K562 (cell line): ENCODE results near the gene MBNL1.

Experiments
- ARNT ChIP-seq, 2 experiments: fragments of 450-650 bp; IDR thresholded peaks; 2 replicates each; pipeline ENCODE4 v1.6.1; 2016; ENCODE audit warnings: mild to moderate bottlenecking in 1 of 2
- CBFB ChIP-seq: sonication (generic); formaldehyde crosslinking; IDR thresholded peaks from 2 replicates; pipeline ENCODE4 v1.4.0; 2020; ENCODE audit warnings: mild to moderate bottlenecking, missing genetic modification reagents
- FOXM1 ChIP-seq, 2 experiments: fragments of 450-650 bp in 1 of 2; sonication (generic) in 1 of 2; formaldehyde crosslinking in 1 of 2; IDR thresholded peaks; 2 replicates each; pipeline versions ENCODE4 v1.6.1 to v1.9.0; 2017 to 2022; ENCODE audit warnings: low read depth in 2 of 2, mild to moderate bottlenecking in 2 of 2, missing genetic modification reagents in 1 of 2, moderate library complexity in 1 of 2
- GTF2F1 ChIP-seq: IDR thresholded peaks from 2 replicates; pipeline ENCODE4 v1.6.1; 2011; ENCODE audit warnings: low read depth, low read length, improper control_type of control experiment
- NFIC ChIP-seq: fragments of 450-650 bp; IDR thresholded peaks from 2 replicates; pipeline ENCODE4 v1.6.1; 2017; ENCODE audit warnings: mild to moderate bottlenecking, inconsistent platforms
- PCBP1 ChIP-seq: fragments of 200-400 bp; formaldehyde crosslinking; IDR thresholded peaks from 2 replicates; pipeline ENCODE4 v1.6.1; 2018; ENCODE audit warnings: mild to moderate bottlenecking, low read depth, low read length; ENCODE audit not compliant: poor library complexity, severe bottlenecking
- POLR2A ChIP-seq: fragments of 450-650 bp; conservative IDR thresholded peaks from 2 replicates; pipeline ENCODE4 v1.6.1; 2016
- RB1 ChIP-seq: fragments of 450-650 bp; IDR thresholded peaks from 2 replicates; pipeline ENCODE4 v1.6.1; 2017; ENCODE audit warnings: low read depth, mild to moderate bottlenecking
- SIN3B ChIP-seq: fragments of 450-650 bp; IDR thresholded peaks from 2 replicates; pipeline ENCODE4 v1.6.1; 2017; ENCODE audit warnings: low read depth, mild to moderate bottlenecking, moderate library complexity
- SMARCA4 ChIP-seq: fragments of 450-650 bp; IDR thresholded peaks from 2 replicates; pipeline ENCODE4 v1.6.1; 2016
- SREBF2 ChIP-seq: sonication (generic); formaldehyde crosslinking; IDR thresholded peaks from 2 replicates; pipeline ENCODE4 v1.4.0; 2020; ENCODE audit warnings: mild to moderate bottlenecking, missing genetic modification reagents
- TF ChIP-seq, protein P1 (sequence below), 2 experiments: IDR thresholded peaks; 2 replicates each; pipeline ENCODE4 v1.6.1; 2011; ENCODE audit warnings: borderline replicate concordance in 1 of 2, control low read depth in 1 of 2, low read depth in 1 of 2, low read length in 1 of 2, mild to moderate bottlenecking in 1 of 2, mixed read lengths in 1 of 2, moderate library complexity in 1 of 2; ENCODE audit not compliant: insufficient read depth in 1 of 2, insufficient read length in 1 of 2, poor library complexity in 1 of 2, severe bottlenecking in 1 of 2; ENCODE audit errors: extremely low read depth in 1 of 2
- TF ChIP-seq, protein P2 (sequence below), 3 experiments: IDR thresholded peaks in 2 of 3; conservative IDR thresholded peaks in 1 of 3; 2 replicates each; pipeline ENCODE4 v1.5.1; 2011 to 2012; ENCODE audit warnings: low read length in 3 of 3, mild to moderate bottlenecking in 3 of 3, control low read depth in 2 of 3, improper control_type of control experiment in 1 of 3, inconsistent platforms in 1 of 3, low read depth in 1 of 3, mixed read lengths in 1 of 3, moderate library complexity in 1 of 3; ENCODE audit not compliant: insufficient read depth in 2 of 3
- TF ChIP-seq, protein P3 (sequence below): sonication (generic); formaldehyde crosslinking; IDR thresholded peaks from 2 replicates; pipeline ENCODE4 v1.8.0; 2022; ENCODE audit warnings: missing genetic modification reagents, mild to moderate bottlenecking, borderline replicate concordance

DNA sequence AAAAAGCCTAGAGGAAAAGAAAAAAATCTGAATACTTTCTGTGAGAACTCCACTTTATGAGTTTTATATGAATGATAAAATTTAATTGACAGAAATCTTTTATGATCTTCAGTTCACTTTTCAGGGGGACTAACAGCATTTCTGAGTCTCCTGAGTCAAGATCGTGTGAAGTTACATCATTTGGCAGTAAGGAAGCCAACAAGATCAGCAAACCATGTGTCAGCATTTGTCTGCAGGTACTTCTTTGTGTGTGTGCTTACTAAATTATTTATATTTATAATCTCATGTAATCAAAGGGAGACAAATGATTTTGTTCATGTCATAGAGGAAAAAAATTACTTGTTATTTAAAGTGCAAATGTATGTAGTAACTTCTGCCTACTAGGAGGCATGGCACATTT lies 217.6 kb downstream of the MBNL1 start:
- no peak for TF ChIP-seq POLR2A
- TF ChIP-seq PCBP1: no peak
- TF ChIP-seq GTF2F1: no peak
- no peak for TF ChIP-seq RB1
- no peak for TF ChIP-seq CBFB
- TF ChIP-seq SMARCA4: no peak
- TF ChIP-seq SIN3B: no peak
- TF ChIP-seq, protein P1, sequence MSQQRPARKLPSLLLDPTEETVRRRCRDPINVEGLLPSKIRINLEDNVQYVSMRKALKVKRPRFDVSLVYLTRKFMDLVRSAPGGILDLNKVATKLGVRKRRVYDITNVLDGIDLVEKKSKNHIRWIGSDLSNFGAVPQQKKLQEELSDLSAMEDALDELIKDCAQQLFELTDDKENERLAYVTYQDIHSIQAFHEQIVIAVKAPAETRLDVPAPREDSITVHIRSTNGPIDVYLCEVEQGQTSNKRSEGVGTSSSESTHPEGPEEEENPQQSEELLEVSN (IDR thresholded peaks at IDR 0.05; ENCODE audit: borderline replicate concordance in 1 of 2, extremely low read depth in 1 of 2, insufficient read depth in 1 of 2, insufficient read length in 1 of 2, low read depth in 1 of 2, low read length in 1 of 2, poor library complexity in 1 of 2, severe bottlenecking in 1 of 2): no peak
- no peak for TF ChIP-seq NFIC
- TF ChIP-seq SREBF2 (CRISPR knock-in tag): no peak
- TF ChIP-seq, protein P2, sequence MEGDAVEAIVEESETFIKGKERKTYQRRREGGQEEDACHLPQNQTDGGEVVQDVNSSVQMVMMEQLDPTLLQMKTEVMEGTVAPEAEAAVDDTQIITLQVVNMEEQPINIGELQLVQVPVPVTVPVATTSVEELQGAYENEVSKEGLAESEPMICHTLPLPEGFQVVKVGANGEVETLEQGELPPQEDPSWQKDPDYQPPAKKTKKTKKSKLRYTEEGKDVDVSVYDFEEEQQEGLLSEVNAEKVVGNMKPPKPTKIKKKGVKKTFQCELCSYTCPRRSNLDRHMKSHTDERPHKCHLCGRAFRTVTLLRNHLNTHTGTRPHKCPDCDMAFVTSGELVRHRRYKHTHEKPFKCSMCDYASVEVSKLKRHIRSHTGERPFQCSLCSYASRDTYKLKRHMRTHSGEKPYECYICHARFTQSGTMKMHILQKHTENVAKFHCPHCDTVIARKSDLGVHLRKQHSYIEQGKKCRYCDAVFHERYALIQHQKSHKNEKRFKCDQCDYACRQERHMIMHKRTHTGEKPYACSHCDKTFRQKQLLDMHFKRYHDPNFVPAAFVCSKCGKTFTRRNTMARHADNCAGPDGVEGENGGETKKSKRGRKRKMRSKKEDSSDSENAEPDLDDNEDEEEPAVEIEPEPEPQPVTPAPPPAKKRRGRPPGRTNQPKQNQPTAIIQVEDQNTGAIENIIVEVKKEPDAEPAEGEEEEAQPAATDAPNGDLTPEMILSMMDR (IDR thresholded peaks at IDR 0.05 in 2 of 3, conservative IDR thresholded peaks at IDR 0.05 in 1 of 3; ENCODE audit: insufficient read depth in 2 of 3, low read depth in 1 of 3, low read length in 3 of 3): no peak
- TF ChIP-seq, protein P3, sequence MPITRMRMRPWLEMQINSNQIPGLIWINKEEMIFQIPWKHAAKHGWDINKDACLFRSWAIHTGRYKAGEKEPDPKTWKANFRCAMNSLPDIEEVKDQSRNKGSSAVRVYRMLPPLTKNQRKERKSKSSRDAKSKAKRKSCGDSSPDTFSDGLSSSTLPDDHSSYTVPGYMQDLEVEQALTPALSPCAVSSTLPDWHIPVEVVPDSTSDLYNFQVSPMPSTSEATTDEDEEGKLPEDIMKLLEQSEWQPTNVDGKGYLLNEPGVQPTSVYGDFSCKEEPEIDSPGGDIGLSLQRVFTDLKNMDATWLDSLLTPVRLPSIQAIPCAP (CRISPR knock-in tag): no peak
- no peak for TF ChIP-seq FOXM1 (IDR thresholded peaks at IDR 0.05; ENCODE audit: low read depth)
- no peak for TF ChIP-seq FOXM1 (CRISPR knock-in tag; IDR thresholded peaks at IDR 0.05; ENCODE audit: low read depth)
- TF ChIP-seq ARNT (IDR thresholded peaks at IDR 0.05): no peak
